Activated CD8-positive, alpha-beta memory T cell treated with anti-CD3 and anti-CD28 coated beads for 36 hours (primary cell): ENCODE data around the gene NAALADL2. TPM values are rescaled to one million over a fixed set of nuclear protein-coding genes. Genes with fewer than 3 reads are reported as not detected.
"Not testable (repeated sequence)": the region's sequence is repeated elsewhere in the genome, so short reads cannot be mapped to it uniquely, and the experiment has no call there.

Source experiments
- CTCF ChIA-PET: fragments of 350-600 bp; sonication (Branson Sonifier 250); formaldehyde crosslinking; loops from one replicate; lab custom pipeline; 2021; ENCODE audit warnings: antibody characterized with exemption; lab: Charles Lee
- POLR2A ChIA-PET: fragments of 350-600 bp; sonication (Branson Sonifier 250); formaldehyde crosslinking; loops from one replicate; lab custom pipeline; 2021; ENCODE audit warnings: antibody characterized with exemption; lab: Charles Lee
- total RNA-seq, 2 experiments: library from RNA; stranded (reverse); gene quantifications; one replicate each; pipeline ENCODE4 v1.2.3, GENCODE V29; 2021

The NAALADL2 gene
- total RNA-seq, 2 experiments from 2014 or later = not detected

GRCh38 chr3:175233957-175234940 lies 375.1 kb downstream of the NAALADL2 start:
- ChIA-PET CTCF (no interaction called here), POLR2A (no interaction called here)

GRCh38 chr3:175238801-175239200 lies 379.7 kb downstream of the NAALADL2 start:
- ChIA-PET CTCF (no interaction called here), POLR2A (no interaction called here)

GRCh38 chr3:175240921-175241320 lies 381.8 kb downstream of the NAALADL2 start:
- POLR2A ChIA-PET = no interaction called here
- CTCF ChIA-PET = no interaction called here

- POLR2A ChIA-PET = no interaction called here
- CTCF ChIA-PET = no interaction called here
Observed at GRCh38 chr3:175242243-175242642, 383.1 kb downstream of the NAALADL2 start.

GRCh38 chr3:175246234-175246633 lies 387.1 kb downstream of the NAALADL2 start:
- ChIA-PET POLR2A (no interaction called here), CTCF (no interaction called here)

GRCh38 chr3:175246766-175247165 lies 387.6 kb downstream of the NAALADL2 start:
- CTCF ChIA-PET = no interaction called here
- POLR2A ChIA-PET = no interaction called here

GRCh38 chr3:175247629-175248028 lies 388.5 kb downstream of the NAALADL2 start:
- POLR2A ChIA-PET = no interaction called here
- CTCF ChIA-PET = no interaction called here

- POLR2A ChIA-PET = no interaction called here
- CTCF ChIA-PET = no interaction called here
Observed at GRCh38 chr3:175248832-175249231, 389.7 kb downstream of the NAALADL2 start.

- ChIA-PET CTCF (no interaction called here), POLR2A (no interaction called here)
Observed at GRCh38 chr3:175255698-175256097, 396.6 kb downstream of the NAALADL2 start.

- CTCF ChIA-PET = no interaction called here
Observed at GRCh38 chr3:175257123-175257522, 398.0 kb downstream of the NAALADL2 start.

GRCh38 chr3:175258763-175259162 lies 399.6 kb downstream of the NAALADL2 start:
- CTCF ChIA-PET = no interaction called here
- POLR2A ChIA-PET = no interaction called here

More at GRCh38 chr3:175257123-175257522, 398.0 kb downstream of the NAALADL2 start:
- POLR2A ChIA-PET = no interaction called here

GRCh38 chr3:175260145-175260794 lies 401.1 kb downstream of the NAALADL2 start:
- ChIA-PET POLR2A (no interaction called here), CTCF (no interaction called here)

GRCh38 chr3:175266478-175266877 lies 407.3 kb downstream of the NAALADL2 start:
- POLR2A ChIA-PET = no interaction called here
- CTCF ChIA-PET = no interaction called here

- CTCF ChIA-PET = no interaction called here
- POLR2A ChIA-PET = no interaction called here
Observed at GRCh38 chr3:175267121-175267531, 408.0 kb downstream of the NAALADL2 start.

- POLR2A ChIA-PET = no interaction called here
- CTCF ChIA-PET = no interaction called here
Observed at GRCh38 chr3:175267561-175267960, 408.4 kb downstream of the NAALADL2 start.

- CTCF ChIA-PET = no interaction called here
- POLR2A ChIA-PET = no interaction called here
Observed at GRCh38 chr3:175269394-175269793, 410.3 kb downstream of the NAALADL2 start.

GRCh38 chr3:175270198-175270837 lies 411.2 kb downstream of the NAALADL2 start:
- CTCF ChIA-PET = no interaction called here
- POLR2A ChIA-PET = no interaction called here

GRCh38 chr3:175270866-175271265 lies 411.7 kb downstream of the NAALADL2 start:
- ChIA-PET POLR2A (no interaction called here), CTCF (no interaction called here)

- CTCF ChIA-PET, POLR2A ChIA-PET: not testable (repeated sequence)
Observed at GRCh38 chr3:175271465-175271864, 412.3 kb downstream of the NAALADL2 start.

- ChIA-PET CTCF (no interaction called here), POLR2A (no interaction called here)
Observed at GRCh38 chr3:175272392-175272791, 413.3 kb downstream of the NAALADL2 start.
